ENCODE results near the gene NXPE3. TPM values are rescaled to one million over a fixed set of nuclear protein-coding genes. Genes with fewer than 3 reads are reported as not detected.

Gene NXPE3
- total RNA-seq, 1 donor from 2014 or later = 24.7 TPM

DNA sequence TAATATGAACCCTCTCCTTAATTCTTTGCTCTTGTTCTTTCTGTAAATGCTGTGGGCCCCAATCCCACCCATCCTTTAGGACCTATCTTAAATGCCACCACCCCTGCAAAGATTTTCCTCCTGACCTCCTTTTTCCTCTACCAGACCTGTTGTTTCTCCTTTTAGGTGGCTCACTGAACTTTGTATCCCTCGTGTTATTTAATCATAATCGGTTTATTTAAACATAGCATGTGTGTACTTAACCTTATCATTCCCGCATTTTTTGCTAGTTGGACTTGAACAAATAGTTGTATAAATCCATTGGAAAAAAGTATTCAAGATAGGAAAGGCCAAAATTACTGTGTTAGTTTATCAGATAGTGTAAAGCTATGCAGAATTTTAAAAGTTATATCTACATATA lies 69.3 kb downstream of the NXPE3 start:
- DNase-seq (ENCODE audit: low spot score) (no peak), ATAC-seq (no peak)
- intact Hi-C loops (cut with DNase I) = no loop called here

DNA sequence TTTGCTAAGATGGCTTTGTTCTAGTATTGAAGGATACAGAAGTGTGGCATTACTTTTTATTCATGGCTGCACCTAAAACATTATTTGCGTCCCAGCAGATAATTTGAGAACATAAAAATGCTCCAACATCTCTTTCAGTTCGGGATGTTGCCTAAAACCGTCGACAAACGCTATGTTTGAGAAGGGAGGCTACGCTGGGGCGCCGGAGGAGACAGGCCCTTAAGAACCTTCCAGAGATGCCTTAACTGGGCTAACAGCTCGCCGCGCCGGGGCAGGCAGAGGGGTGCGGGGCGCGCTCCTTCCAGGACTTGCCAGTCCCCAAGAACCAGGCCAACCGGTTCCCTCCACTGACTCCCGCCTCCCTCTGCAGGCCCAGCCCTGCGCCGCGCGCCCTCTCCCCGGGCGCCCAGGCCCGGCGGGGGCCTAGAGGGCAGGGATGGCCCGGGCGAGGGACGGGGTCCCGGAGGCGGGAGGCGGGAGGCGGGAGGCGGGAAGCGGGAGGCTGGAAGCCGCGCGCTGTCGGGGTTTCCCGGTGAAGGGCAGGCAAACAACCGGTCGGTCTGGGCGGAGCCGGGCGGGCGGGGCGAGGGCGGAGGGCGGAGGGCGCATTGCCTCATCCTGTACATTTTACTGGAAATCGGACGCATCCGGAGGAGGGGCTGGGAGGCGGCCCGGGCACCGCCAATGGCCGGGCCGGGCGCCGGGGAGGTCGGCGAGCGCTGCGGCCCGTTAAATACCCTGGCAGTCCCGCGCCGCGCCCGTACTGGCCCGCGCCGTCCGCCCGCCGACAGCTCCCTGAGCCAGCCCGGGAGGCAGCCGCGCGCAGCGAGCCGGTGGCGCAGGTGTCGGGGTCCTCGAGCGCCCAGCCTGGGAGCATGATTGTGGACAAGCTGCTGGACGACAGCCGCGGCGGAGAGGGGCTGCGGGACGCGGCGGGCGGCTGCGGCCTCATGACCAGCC lies 70.0 kb downstream of the NXPE3 start, which contains the start of gene NFKBIZ:
TSS of gene NFKBIZ (plus strand) at position 761 of the 960 bp plus-strand sequence. CDS start at position 876, 115 bp downstream.
- ATAC-seq (peak; percentile 98), DNase-seq (ENCODE audit: low spot score) (peak; percentile 99)
- intact Hi-C loops (cut with DNase I) = no loop called here

DNA sequence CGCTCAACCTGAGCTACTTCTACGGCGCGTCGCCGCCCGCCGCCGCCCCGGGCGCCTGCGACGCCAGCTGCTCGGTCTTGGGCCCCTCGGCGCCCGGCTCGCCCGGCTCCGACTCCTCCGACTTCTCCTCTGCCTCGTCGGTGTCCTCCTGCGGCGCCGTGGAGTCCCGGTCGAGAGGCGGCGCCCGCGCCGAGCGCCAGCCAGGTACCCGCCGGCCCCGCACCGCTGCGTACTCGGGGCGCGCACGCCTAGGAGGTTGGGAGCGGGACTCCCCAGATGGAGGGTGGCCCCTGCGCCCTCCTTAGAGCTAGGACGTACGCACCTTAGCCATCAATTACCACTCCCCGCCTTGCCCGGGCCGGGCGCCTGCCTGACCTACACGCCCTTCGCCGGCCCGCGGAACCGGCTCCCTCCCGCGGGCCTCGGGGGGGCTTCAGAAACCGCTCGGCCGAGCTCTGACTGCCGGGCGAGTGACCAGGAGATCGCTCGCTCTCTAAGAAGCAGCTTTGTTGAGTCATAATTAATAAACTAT lies 70.8 kb downstream of the NXPE3 start:
- intact Hi-C loops (cut with DNase I) = no loop called here
- ATAC-seq = peak; percentile 48
- DNase-seq (ENCODE audit: low spot score) = peak; percentile 71

DNA sequence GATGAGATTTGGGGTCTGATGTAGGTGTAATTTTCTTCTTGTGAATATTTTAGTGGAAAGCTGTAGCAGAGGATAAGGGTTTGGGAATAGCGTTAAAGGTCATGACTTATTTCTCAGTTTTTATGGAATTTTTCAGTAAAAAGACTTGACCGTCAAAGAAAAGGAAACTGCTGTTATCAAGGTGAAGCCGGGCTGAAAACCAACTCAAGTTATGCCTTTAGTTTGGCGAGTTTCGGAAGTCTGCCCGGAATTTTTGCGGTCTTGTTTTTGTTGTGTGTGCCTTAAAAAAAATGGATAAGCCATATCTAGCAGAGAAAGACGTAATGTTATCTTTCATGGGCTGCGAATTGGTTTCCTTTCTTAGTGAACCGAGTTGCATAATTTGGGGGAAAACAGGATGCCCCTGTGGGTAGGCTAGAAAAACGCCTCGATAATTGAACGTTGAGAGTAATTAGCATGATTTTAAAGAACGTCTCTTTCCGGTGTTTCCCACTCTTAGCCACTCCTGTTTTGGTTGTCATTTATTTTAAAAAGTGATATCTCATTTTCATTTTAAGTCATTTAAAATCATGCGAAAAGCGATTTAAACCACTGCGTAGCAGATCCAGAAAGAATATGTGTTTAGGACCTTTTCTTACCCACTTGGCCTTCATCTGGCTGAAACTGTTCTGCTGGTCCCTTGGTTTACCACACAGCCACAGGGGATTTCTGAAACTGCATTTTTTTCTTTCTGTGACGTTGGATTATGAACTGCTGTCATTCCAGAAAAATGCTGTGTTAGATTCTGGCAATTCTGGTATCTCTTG lies 71.4 kb downstream of the NXPE3 start:
- ATAC-seq = peak; percentile 33
- DNase-seq (ENCODE audit: low spot score) = no peak
- intact Hi-C loops (cut with DNase I) = no loop called here

DNA sequence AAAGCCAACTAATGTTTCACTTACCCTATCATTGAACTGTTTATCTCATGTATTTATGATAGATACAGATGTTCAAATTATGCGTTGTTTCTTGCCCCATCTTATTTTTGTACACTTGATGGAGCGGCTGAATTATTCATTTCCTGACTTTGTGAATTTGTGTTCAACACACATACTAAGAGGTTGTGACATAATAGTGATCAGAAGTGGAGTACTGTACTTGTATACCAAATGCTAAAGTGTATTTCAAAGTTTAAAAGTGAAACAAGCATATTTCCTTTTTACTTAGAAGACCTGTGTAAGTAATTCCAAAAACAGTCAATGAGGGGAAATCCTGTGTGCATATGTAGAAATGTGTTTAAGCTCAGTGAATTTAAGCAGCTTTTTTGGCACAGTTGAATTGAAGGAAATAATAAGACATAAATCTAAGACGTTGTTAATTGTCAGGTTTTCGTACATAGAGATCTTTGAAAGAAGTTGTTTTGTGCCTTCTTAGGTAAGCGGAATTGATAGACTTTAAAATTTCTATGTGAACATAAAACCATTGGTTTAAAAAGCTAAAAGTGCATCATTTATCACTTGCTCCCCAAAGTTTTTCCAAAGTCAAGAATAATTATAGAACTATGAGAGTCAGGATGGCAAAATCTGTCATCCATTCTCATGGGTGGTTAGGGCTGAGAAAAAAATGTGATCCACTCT lies 72.2 kb downstream of the NXPE3 start:
- no peak for ATAC-seq
- intact Hi-C loops (cut with DNase I) = no loop called here
- DNase-seq (ENCODE audit: low spot score) = no peak

DNA sequence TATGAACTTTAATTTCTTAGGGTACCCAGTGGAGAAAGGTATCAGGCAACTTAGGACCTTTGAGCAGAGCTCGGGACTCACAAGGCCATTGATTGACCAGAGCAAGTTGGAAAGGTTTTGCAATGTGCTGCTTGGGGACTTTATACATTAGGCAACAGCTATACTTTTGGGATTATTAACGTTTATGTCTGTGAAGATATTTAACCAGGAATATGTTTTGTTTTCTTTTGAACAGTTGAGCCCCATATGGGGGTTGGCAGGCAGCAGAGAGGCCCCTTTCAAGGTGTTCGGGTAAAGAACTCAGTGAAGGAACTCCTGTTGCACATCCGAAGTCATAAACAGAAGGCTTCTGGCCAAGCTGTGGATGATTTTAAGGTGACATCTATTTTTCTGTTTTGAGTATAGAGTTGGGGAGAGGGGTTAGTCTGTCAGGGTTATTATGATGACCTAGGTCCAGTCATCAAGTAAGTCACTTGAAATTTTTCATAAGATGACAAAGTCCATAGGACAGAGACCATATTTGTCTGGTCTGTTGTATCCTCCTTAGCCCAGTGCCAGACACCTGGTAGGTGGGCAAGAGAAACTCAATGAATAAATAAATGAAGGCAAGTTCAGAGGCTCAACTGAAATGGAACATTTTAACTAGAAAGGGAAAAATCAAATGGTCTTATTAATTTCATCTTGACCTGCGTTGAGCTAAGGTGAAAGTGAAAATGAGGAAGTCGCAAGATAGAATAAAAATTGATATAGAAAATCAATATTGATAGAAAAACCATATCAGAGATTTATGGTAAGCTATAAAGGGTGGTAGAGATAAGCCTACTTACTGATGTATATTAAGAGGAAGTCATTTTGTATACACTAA lies 73.1 kb downstream of the NXPE3 start:
- intact Hi-C loops (cut with DNase I) = no loop called here
- no peak for DNase-seq (ENCODE audit: low spot score)
- no peak for ATAC-seq

DNA sequence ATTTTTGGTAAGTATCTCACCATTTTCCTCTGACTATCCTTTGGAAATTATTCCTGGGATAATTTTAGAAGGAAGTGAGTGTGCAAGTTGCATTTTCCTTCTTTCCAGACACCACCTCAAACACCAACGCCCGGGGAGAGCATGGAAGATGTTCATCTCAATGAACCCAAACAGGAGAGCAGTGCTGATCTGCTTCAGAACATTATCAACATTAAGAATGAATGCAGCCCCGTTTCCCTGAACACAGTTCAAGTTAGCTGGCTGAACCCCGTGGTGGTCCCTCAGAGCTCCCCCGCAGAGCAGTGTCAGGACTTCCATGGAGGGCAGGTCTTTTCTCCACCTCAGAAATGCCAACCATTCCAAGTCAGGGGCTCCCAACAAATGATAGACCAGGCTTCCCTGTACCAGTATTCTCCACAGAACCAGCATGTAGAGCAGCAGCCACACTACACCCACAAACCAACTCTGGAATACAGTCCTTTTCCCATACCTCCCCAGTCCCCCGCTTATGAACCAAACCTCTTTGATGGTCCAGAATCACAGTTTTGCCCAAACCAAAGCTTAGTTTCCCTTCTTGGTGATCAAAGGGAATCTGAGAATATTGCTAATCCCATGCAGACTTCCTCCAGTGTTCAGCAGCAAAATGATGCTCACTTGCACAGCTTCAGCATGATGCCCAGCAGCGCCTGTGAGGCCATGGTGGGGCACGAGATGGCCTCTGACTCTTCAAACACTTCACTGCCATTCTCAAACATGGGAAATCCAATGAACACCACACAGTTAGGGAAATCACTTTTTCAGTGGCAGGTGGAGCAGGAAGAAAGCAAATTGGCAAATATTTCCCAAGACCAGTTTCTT lies 74.2 kb downstream of the NXPE3 start:
- ATAC-seq (no peak), DNase-seq (ENCODE audit: low spot score) (no peak)
- intact Hi-C loops (cut with DNase I) = no loop called here

DNA sequence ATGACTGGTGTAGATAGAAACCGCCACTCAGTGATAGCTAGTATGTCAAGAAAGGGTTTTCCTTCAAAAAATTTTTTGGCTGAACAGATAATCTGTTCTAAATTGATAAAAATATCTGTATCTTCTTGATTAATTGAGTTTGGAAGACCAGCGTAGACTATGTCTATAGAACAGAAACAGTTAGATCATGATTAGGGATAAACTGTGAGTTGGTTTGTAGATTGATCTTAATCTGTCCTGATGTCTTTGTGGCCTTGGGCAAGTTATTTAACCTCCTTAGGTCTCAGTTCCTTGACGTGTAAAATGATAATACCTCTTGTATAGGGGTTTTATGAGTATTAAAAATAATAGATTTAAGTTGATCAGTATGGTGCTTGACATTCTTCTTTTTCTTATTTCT lies 75.0 kb downstream of the NXPE3 start:
- ATAC-seq (no peak), DNase-seq (ENCODE audit: low spot score) (no peak)
- intact Hi-C loops (cut with DNase I) = no loop called here

DNA sequence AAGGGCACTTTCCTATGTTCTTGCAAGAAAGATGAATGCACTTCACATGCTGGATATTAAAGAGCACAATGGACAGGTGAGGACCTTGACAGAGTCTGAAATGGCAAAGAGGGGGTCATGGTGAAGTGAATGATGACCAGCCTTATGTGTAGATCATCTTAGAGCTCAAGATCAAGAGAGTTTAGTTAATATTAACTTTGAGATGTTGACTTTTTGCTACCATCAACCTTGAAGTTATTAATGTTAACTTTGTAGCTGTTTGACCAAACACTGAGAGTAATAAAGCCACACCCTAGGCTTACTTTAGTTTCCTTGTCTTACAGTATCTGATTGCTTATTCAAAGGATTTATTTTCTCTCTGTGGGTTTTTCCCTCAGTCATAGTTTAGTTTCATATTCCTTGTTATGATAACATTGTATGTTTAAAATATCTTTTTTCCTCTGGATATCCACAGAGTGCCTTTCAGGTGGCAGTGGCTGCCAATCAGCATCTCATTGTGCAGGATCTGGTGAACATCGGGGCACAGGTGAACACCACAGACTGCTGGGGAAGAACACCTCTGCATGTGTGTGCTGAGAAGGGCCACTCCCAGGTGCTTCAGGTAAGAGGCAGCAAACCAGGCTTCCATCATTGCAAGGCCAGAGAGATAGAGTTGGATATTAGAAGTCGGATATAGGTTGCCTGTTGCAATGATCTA lies 75.7 kb downstream of the NXPE3 start:
- intact Hi-C loops (cut with DNase I) = no loop called here
- ATAC-seq = no peak
- DNase-seq (ENCODE audit: low spot score) = no peak

DNA sequence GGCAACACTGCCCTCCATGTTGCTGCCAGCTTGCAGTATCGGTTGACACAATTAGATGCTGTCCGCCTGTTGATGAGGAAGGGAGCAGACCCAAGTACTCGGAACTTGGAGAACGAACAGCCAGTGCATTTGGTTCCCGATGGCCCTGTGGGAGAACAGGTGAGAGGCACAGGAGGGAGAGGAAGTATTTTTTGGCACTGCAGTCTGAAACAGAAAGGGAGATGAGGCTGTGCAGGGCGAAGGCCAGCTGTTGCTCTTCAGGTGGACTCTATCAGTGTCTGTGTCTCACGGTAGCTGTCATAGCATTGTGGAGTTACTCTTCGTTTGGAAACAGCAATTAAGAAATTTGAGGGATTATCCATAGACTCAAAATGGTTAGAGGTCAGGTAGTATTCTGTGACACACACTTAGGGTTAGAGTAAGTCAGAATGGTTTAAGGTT lies 78.3 kb downstream of the NXPE3 start:
- no peak for ATAC-seq
- intact Hi-C loops (cut with DNase I) = no loop called here
- DNase-seq (ENCODE audit: low spot score) = no peak

DNA sequence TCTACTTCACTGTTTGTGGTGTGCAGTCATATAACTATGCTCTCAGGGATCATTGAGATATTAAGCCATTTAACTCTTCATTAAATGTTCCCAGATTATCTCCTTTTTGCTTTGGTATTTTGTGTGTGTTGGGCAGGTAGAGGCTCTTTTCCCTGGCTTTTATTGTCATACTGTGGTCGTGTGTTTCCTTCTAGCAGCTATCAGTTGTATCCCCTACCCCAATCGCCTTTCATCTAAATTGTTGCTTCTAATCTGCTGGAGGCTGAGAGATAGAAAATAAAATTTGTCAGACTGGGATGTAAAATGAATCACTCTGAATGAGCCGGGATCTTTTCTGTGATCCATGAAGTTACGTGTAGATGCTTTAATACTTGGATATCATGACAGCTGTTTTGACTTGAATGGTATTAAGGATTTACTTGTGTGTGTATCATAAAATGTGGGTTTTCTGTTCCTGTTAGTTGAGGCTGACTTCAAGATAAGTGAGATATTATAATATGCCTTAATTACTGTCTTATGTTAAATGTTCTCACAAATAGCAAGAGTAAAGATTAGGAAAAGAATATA lies 79.5 kb downstream of the NXPE3 start:
- ATAC-seq = no peak
- intact Hi-C loops (cut with DNase I) = no loop called here
- DNase-seq (ENCODE audit: low spot score) = no peak

DNA sequence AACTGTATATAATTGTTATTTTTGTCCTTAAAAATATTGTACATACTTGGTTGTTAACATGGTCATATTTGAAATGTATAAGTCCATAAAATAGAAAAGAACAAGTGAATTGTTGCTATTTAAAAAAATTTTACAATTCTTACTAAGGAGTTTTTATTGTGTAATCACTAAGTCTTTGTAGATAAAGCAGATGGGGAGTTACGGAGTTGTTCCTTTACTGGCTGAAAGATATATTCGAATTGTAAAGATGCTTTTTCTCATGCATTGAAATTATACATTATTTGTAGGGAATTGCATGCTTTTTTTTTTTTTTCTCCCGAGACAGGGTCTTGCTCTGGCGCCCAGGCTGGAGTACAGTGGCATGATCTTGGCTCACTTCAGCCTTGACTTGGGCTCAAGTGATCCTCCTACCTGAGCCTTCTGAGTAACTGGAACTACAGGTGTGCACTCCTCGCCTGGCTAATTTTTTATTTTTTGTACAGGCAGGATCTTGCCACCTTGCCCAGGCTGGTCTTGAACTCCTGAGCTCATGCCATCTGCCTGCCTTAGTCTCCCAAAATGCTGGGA lies 81.0 kb downstream of the NXPE3 start:
- intact Hi-C loops (cut with DNase I) = no loop called here
- ATAC-seq = no peak
- DNase-seq (ENCODE audit: low spot score) = no peak

DNA sequence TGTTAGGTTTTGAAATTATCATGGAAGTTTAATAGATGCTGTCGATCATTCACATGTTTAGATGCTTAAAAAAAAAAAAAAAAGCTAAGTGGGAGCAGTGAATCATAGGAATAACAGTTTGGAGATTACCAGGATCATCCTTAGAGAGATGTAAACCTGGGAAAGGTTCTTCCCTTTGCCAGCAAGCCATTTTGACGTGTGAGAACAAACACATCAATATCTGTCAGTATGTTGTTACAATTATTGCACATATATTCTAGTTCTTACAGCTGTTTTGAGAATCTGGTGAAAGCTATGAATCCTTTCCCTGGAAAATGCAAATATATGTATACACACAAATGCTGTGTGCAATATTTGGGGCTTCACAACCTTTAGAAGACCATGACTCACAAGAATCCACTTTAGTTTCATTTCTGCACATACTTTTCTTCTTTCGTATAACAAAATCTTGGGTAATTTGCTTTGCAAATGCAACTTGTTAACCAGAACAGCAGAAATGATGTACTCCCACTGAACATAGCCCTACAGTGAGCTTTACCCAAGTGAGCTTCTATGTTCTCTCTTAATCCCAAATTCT lies 82.3 kb downstream of the NXPE3 start:
- intact Hi-C loops (cut with DNase I) = no loop called here
- ATAC-seq (no peak), DNase-seq (ENCODE audit: low spot score) (no peak)

DNA sequence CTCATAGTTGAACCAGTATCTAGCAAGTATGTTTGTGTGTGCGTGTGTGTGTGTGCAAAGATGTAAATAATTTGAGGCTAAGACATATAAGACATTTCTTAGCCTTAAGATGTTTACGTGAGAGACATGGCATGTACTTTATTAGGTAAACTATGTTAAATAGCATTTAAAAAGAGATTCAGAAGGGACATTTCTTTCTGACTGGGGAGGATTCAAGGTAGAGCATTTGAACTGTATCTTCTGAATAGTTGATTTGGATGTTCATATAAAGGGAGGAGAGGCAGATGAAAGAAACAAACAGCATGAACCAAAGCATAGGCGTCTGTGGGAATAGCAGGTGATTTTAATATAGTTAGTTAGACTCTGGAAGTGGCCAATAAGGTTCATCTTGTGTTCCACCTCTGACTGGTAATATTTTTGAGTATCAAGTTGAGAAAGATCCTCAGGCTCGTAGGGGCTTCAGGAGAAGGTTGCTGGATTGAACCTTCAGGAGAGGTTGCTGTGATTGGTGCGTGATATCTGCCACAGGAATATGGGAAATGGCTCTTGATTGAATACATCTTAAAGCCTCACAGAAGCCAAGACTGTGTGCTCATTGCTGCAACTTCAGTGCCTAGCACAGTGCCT lies 82.9 kb downstream of the NXPE3 start:
- intact Hi-C loops (cut with DNase I) = no loop called here
- no peak for DNase-seq (ENCODE audit: low spot score)
- ATAC-seq = no peak

DNA sequence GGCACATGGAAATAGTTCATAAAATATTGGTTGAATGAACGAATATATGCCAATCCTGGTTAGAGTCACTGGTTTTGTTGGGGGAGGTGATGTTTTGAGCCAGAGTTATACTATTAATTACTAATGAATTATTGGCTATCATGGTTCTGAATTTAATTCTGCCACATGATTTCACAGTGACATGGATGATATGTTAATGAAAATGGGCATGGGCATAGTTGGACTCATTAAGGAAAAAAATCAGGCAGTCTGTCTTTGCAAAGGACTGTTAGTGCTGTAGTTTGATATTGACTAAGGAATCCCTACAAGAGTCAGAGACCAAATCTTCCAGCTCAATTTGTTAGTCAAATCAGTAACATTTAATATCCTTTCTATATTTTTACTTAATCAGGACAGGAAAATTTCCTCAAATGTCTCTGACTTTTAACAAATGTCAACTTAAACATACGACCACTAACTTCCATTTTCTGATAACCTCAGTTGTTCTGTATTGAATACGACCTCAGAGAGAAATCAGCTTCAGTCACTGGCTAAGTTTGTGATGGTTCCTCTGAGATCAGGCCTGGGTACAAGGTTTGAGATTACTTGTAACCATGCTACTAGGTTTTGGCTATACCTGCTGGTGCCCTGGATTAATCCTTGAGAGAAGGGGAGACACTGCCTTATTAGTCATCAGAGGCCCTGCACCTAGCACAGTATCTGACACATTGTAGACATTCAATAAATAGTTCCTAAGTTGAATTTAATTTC lies 83.6 kb downstream of the NXPE3 start:
- ATAC-seq = no peak
- intact Hi-C loops (cut with DNase I) = no loop called here
- no peak for DNase-seq (ENCODE audit: low spot score)
